ENCODE results near the gene FBXL7. TPM values are rescaled to one million over a fixed set of nuclear protein-coding genes. Genes with fewer than 3 reads are reported as not detected.

The FBXL7 gene
- polyA plus RNA-seq, 1 donor (not counting 4 experiments of a cell fraction or from before 2014, with no cell fraction given), result 0.22 TPM

DNA sequence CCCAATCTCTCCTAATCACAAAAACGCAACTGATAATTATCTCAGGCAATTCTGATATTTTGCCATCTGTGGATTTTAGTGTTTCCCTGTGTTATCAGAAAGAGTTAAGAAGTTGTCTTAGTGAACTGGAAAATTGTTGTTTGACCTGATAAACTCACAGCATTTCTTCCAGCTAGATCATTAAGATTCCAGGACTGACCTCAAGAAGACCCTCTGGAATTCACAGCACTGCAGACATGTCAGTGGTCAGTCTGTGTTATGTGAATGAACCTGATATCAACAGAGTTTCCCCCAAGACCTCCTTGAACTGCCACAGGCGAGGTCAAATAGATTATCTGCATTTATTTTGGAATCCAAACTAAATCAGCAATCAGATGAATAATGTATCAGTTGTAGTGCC is 174.7 kb downstream of the FBXL7 start:
- H3K79me2 ChIP-seq (ENCODE audit: control insufficient read depth, insufficient read depth, low read length), result no peaks in the 10 kb centered on the region
- H3K4me2 ChIP-seq (ENCODE audit: control insufficient read depth, extremely low read depth, insufficient read depth, low read depth, low read length), result no peak overlapping the region
- TF ChIP-seq EZH2 (IDR thresholded peaks at IDR 0.05; ENCODE audit: low read length) (no peak), CTCF (optimal IDR thresholded peaks at IDR 0.05 in 1 of 3, IDR thresholded peaks at IDR 0.05 in 1 of 3, conservative IDR thresholded peaks at IDR 0.05 in 1 of 3; ENCODE audit: extremely low read depth in 1 of 3, insufficient read depth in 2 of 3, low read length in 3 of 3) (no peak)
- H3K27ac ChIP-seq (ENCODE audit: control insufficient read depth, insufficient read depth, low read length), result no peak overlapping the region
- no peak for FAIRE-seq
- no peak overlapping the region for H3K9ac ChIP-seq (ENCODE audit: control insufficient read depth, extremely low read depth, insufficient read depth, low read length)
- no peaks in the 10 kb centered on the region for H3K36me3 ChIP-seq (ENCODE audit: control insufficient read depth in 2 of 2, extremely low read depth in 1 of 2, insufficient read depth in 2 of 2, low read length in 2 of 2)
- dilution Hi-C loops (cut with MboI; ENCODE audit: extremely low pct_ligation_motif_present, low sequenced_read_pairs), result no loop called here
- DNase-seq (ENCODE audit: low read depth, low spot score), result no peak
- H3K4me3 ChIP-seq (ENCODE audit: control insufficient read depth in 2 of 3, extremely low read depth in 1 of 3, insufficient read depth in 2 of 3, low read depth in 1 of 3, low read length in 3 of 3), result no peak overlapping the region
- no peaks in the 10 kb centered on the region for H3K27me3 ChIP-seq (ENCODE audit: control insufficient read depth, extremely low read depth, insufficient read depth, low read length)
- H4K20me1 ChIP-seq (ENCODE audit: control insufficient read depth, extremely low read depth, insufficient read depth, low read length), result no peaks in the 10 kb centered on the region
- no peaks in the 10 kb centered on the region for H3K4me1 ChIP-seq (ENCODE audit: control insufficient read depth, extremely low read depth, insufficient read depth, low read length)
- H3K9me1 ChIP-seq (ENCODE audit: control insufficient read depth, extremely low read depth, insufficient read depth, low read length), result no peaks in the 10 kb centered on the region
- H3K9me3 ChIP-seq (ENCODE audit: control insufficient read depth, low read depth, low read length), result no peaks in the 10 kb centered on the region
- H2AFZ ChIP-seq (ENCODE audit: control insufficient read depth, low read length), result no peak overlapping the region

- Histone ChIP-seq H3K27me3 (ENCODE audit: control insufficient read depth, extremely low read depth, insufficient read depth, low read length) (no peaks in the 10 kb centered on the region), H3K4me1 (ENCODE audit: control insufficient read depth, extremely low read depth, insufficient read depth, low read length) (no peaks in the 10 kb centered on the region), H3K27ac (ENCODE audit: control insufficient read depth, insufficient read depth, low read length) (no peak overlapping the region), H3K9me3 (ENCODE audit: control insufficient read depth, low read depth, low read length) (no peaks in the 10 kb centered on the region), H3K9ac (ENCODE audit: control insufficient read depth, extremely low read depth, insufficient read depth, low read length) (no peak overlapping the region), H3K79me2 (ENCODE audit: control insufficient read depth, insufficient read depth, low read length) (no peaks in the 10 kb centered on the region), H2AFZ (ENCODE audit: control insufficient read depth, low read length) (no peak overlapping the region), H3K4me2 (ENCODE audit: control insufficient read depth, extremely low read depth, insufficient read depth, low read depth, low read length) (no peak overlapping the region), H3K4me3 (ENCODE audit: control insufficient read depth in 2 of 3, extremely low read depth in 1 of 3, insufficient read depth in 2 of 3, low read depth in 1 of 3, low read length in 3 of 3) (no peak overlapping the region), H3K9me1 (ENCODE audit: control insufficient read depth, extremely low read depth, insufficient read depth, low read length) (no peaks in the 10 kb centered on the region), H3K36me3 (ENCODE audit: control insufficient read depth in 2 of 2, extremely low read depth in 1 of 2, insufficient read depth in 2 of 2, low read length in 2 of 2) (no peaks in the 10 kb centered on the region), H4K20me1 (ENCODE audit: control insufficient read depth, extremely low read depth, insufficient read depth, low read length) (no peaks in the 10 kb centered on the region)
- no peak for DNase-seq (ENCODE audit: low read depth, low spot score)
- TF ChIP-seq EZH2 (IDR thresholded peaks at IDR 0.05; ENCODE audit: low read length) (no peak), CTCF (optimal IDR thresholded peaks at IDR 0.05 in 1 of 3, IDR thresholded peaks at IDR 0.05 in 1 of 3, conservative IDR thresholded peaks at IDR 0.05 in 1 of 3; ENCODE audit: extremely low read depth in 1 of 3, insufficient read depth in 2 of 3, low read length in 3 of 3) (no peak)
- FAIRE-seq, result no peak
- dilution Hi-C loops (cut with MboI; ENCODE audit: extremely low pct_ligation_motif_present, low sequenced_read_pairs), result no loop called here
Measured at GRCh38 chr5:15676591-15676990, 176.6 kb downstream of the FBXL7 start.
